ENCODE data around the gene GPX4.

- TF ChIP-seq, protein P1, sequence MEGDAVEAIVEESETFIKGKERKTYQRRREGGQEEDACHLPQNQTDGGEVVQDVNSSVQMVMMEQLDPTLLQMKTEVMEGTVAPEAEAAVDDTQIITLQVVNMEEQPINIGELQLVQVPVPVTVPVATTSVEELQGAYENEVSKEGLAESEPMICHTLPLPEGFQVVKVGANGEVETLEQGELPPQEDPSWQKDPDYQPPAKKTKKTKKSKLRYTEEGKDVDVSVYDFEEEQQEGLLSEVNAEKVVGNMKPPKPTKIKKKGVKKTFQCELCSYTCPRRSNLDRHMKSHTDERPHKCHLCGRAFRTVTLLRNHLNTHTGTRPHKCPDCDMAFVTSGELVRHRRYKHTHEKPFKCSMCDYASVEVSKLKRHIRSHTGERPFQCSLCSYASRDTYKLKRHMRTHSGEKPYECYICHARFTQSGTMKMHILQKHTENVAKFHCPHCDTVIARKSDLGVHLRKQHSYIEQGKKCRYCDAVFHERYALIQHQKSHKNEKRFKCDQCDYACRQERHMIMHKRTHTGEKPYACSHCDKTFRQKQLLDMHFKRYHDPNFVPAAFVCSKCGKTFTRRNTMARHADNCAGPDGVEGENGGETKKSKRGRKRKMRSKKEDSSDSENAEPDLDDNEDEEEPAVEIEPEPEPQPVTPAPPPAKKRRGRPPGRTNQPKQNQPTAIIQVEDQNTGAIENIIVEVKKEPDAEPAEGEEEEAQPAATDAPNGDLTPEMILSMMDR (IDR thresholded peaks at IDR 0.05) = no peak
- TF ChIP-seq POLR2A (IDR thresholded peaks at IDR 0.05; ENCODE audit: low read depth) (no peak), EP300 (IDR thresholded peaks at IDR 0.05) (no peak)
Measured at GRCh38 chr19:1140272-1141027, 36.7 kb downstream of the GPX4 start.
